A549 (cell line): ENCODE data around the gene SMARCA1. TPM values are rescaled to one million over a fixed set of nuclear protein-coding genes. Genes with fewer than 3 reads are reported as not detected.

Experiments used
- ATAC-seq, 2 experiments: fragments of 200-7000 bp in 1 of 2; fragments of >200 bp in 1 of 2; cut with Nextera tagmentation in 1 of 2; cut with Tn5 transposase in 1 of 2; 3 replicates each; pipeline versions ENCODE4 v1.8.0 to v1.9.1; 2018 to 2020; ENCODE audit warnings: mild to moderate bottlenecking in 1 of 2, moderate library complexity in 1 of 2
- CTCF ChIA-PET: fragments of 300-600 bp; sonication (Branson Sonifier 250); formaldehyde crosslinking; extraction: SDS; loops from one replicate; lab custom pipeline; 2021; ENCODE audit warnings: antibody characterized with exemption, inconsistent platforms; lab: Yijun Ruan, JAX
- POLR2A ChIA-PET: fragments of 350-600 bp; formaldehyde crosslinking; extraction: SDS; loops from one replicate; lab custom pipeline; 2021; ENCODE audit warnings: antibody characterized with exemption, inconsistent platforms; lab: Yijun Ruan, JAX
- DNase-seq, 2 experiments: peaks; one replicate each; pipeline versions ENCODE4 v3.0.0 to v3.0.0-alpha.2; 2011 to 2016; ENCODE audit warnings: low read depth in 1 of 2, low spot score in 1 of 2
- FAIRE-seq: peaks from 2 replicates; lab custom pipeline; 2011; peaks lifted over from hg19 to GRCh38; lab: Jason Lieb, UNC
- H3K27ac ChIP-seq, 2 experiments: fragments of >200 bp; sonication (Bioruptor Twin); formaldehyde crosslinking; 3 replicates each; pipeline ENCODE4 v1.5.1; 2016 to 2017
- H3K4me1 ChIP-seq: fragments of >200 bp; sonication (Bioruptor Twin); formaldehyde crosslinking; 3 replicates; pipeline ENCODE4 v1.6.1; 2016
- H3K4me2 ChIP-seq: fragments of >200 bp; sonication (Bioruptor Twin); formaldehyde crosslinking; 3 replicates; pipeline ENCODE4 v1.6.1; 2016
- H3K4me3 ChIP-seq: fragments of >200 bp; sonication (Bioruptor Twin); formaldehyde crosslinking; 3 replicates; pipeline ENCODE4 v1.5.1; 2016
- H3K9me3 ChIP-seq: fragments of >200 bp; sonication (Bioruptor Twin); formaldehyde crosslinking; 3 replicates; pipeline ENCODE4 v1.6.1; 2016
- BCL3 ChIP-seq: fragments of >200 bp; sonication (Bioruptor Twin); formaldehyde crosslinking; IDR thresholded peaks from 3 replicates; pipeline ENCODE4 v1.6.1; 2016
- CTCF ChIP-seq: fragments of >200 bp; sonication (Bioruptor Twin); formaldehyde crosslinking; IDR thresholded peaks from 3 replicates; pipeline ENCODE4 v1.5.1; 2016
- EHMT2 ChIP-seq: fragments of 200-600 bp; sonication (generic); IDR thresholded peaks from 2 replicates; pipeline ENCODE4 v1.6.1; 2016; ENCODE audit warnings: antibody characterized with exemption, low read depth, mild to moderate bottlenecking, moderate library complexity
- EP300 ChIP-seq, 2 experiments: fragments of >200 bp; sonication (Bioruptor Twin); formaldehyde crosslinking; IDR thresholded peaks; 2 replicates in 1 of 2; 3 replicates in 1 of 2; pipeline ENCODE4 v1.6.1; 2016 to 2017
- FOSB ChIP-seq: fragments of 250-450 bp; sonication (Bioruptor Pico); IDR thresholded peaks from 2 replicates; pipeline ENCODE4 v1.5.0; 2020; ENCODE audit warnings: mild to moderate bottlenecking, moderate library complexity
- FOXS1 ChIP-seq: fragments of 250-450 bp; sonication (Bioruptor Pico); IDR thresholded peaks from 2 replicates; pipeline ENCODE4 v1.5.0; 2020; ENCODE audit warnings: mild to moderate bottlenecking, moderate library complexity
- JUNB ChIP-seq: fragments of >200 bp; sonication (Bioruptor Twin); formaldehyde crosslinking; IDR thresholded peaks from 2 replicates; pipeline ENCODE4 v1.6.1; 2016
- KDM5A ChIP-seq: fragments of 200-600 bp; sonication (generic); IDR thresholded peaks from 2 replicates; pipeline ENCODE4 v1.6.1; 2016; ENCODE audit warnings: antibody characterized with exemption, mild to moderate bottlenecking
- MAX ChIP-seq: IDR thresholded peaks from 2 replicates; pipeline ENCODE4 v1.6.1; 2012
- PHF8 ChIP-seq: fragments of 200-600 bp; sonication (generic); IDR thresholded peaks from 2 replicates; pipeline ENCODE4 v1.6.1; 2016; ENCODE audit warnings: low read depth, mild to moderate bottlenecking, antibody characterized with exemption, moderate library complexity, borderline replicate concordance
- RAD21 ChIP-seq, 2 experiments: fragments of >200 bp in 1 of 2; sonication (Bioruptor Twin) in 1 of 2; formaldehyde crosslinking in 1 of 2; IDR thresholded peaks in 1 of 2; conservative IDR thresholded peaks in 1 of 2; 2 replicates in 1 of 2; 3 replicates in 1 of 2; pipeline ENCODE4 v1.6.1; 2012 to 2018; ENCODE audit warnings: inconsistent platforms in 1 of 2
- RCOR1 ChIP-seq: fragments of 150-350 bp; IDR thresholded peaks from 2 replicates; pipeline ENCODE4 v1.6.1; 2014; ENCODE audit warnings: antibody characterized with exemption, low read length, low read depth
- REST ChIP-seq: fragments of 200-600 bp; sonication (generic); IDR thresholded peaks from 2 replicates; pipeline ENCODE4 v1.6.1; 2016; ENCODE audit warnings: antibody characterized with exemption, mild to moderate bottlenecking, moderate library complexity
- TP53 ChIP-seq: fragments of 250-450 bp; sonication (Bioruptor Pico); IDR thresholded peaks from 2 replicates; pipeline ENCODE4 v1.5.0; 2021; ENCODE audit warnings: mild to moderate bottlenecking, moderate library complexity
- ZC3H11A ChIP-seq: fragments of 450-650 bp; IDR thresholded peaks from 2 replicates; pipeline ENCODE4 v1.6.1; 2014; ENCODE audit warnings: antibody characterized with exemption, mild to moderate bottlenecking
- ZFP36 ChIP-seq: fragments of 450-650 bp; IDR thresholded peaks from 2 replicates; pipeline ENCODE4 v1.6.1; 2014; ENCODE audit warnings: borderline replicate concordance; ENCODE audit not compliant: partially characterized antibody
- WGBS: methylation state at CpG from one replicate; pipeline ENCODE4 v1.1.6; 2017; ENCODE audit errors: missing lambda C conversion rate; 5-methylcytosine and 5-hydroxymethylcytosine counted together
- polyA plus RNA-seq, 4 experiments: library from polyadenylated mRNA; depleted of rRNA in 3 of 4; stranded (reverse); fragments of >200 nt; fragmentation: RNase III in 1 of 4; extraction: RNeasy Plus Mini Kit Qiagen cat#74134 plus additional on column Dnase treatment in 1 of 4; gene quantifications; 2 replicates in 3 of 4; 3 replicates in 1 of 4; pipeline ENCODE4 v1.2.3, GENCODE V29; 2011 to 2017

The SMARCA1 gene
- polyA plus RNA-seq, 2 of the 4 experiments (the other 2 are of a cell fraction), result 72.4 to 77.2 TPM

- TF ChIP-seq CTCF (no peak), BCL3 (no peak), EHMT2 (no peak)
These were observed 27.4 kb downstream of the SMARCA1 start (continued) for GRCh38 chrX:129495900-129496299.

GRCh38 chrX:129494887-129495286, 28.4 kb downstream of the SMARCA1 start:
- FAIRE-seq, result no peak
- no peak for ATAC-seq
- DNase-seq, result no peak
- Histone ChIP-seq H3K4me3 (no peak overlapping the region), H3K4me1 (peaks cover 17% of the 10 kb centered on the region), H3K4me2 (no peak overlapping the region), H3K27ac (no peak overlapping the region), H3K9me3 (no peaks in the 10 kb centered on the region)
- WGBS, result 83% methylated on average over 2 of the region's 2 CpGs
- TF ChIP-seq RCOR1 (no peak), TP53 (CRISPR knock-in tag) (no peak)
- CTCF ChIA-PET, result no interaction called here
- POLR2A ChIA-PET, result no interaction called here

GRCh38 chrX:129493643-129494042, 29.6 kb downstream of the SMARCA1 start:
- H3K4me1 ChIP-seq, result peaks cover 17% of the 10 kb centered on the region
- no peak for ATAC-seq
- H3K4me2 ChIP-seq, result no peak overlapping the region
- H3K4me3 ChIP-seq, result no peak overlapping the region
- no peak for DNase-seq
- ChIA-PET CTCF (no interaction called here), POLR2A (no interaction called here)
- no peak overlapping the region for H3K27ac ChIP-seq
- WGBS, result 63% methylated on average over 4 of the region's 4 CpGs
- TF ChIP-seq MAX (no peak), BCL3 (no peak), JUNB (no peak), FOSB (CRISPR knock-in tag) (no peak), REST (no peak), PHF8 (no peak), KDM5A (no peak), FOXS1 (CRISPR knock-in tag) (no peak), EP300 (IDR thresholded peaks at IDR 0.05) (no peak), ZC3H11A (no peak), TP53 (CRISPR knock-in tag) (no peak), ZFP36 (no peak), RAD21 (conservative IDR thresholded peaks at IDR 0.05 in 1 of 2, IDR thresholded peaks at IDR 0.05 in 1 of 2) (no peak)
- no peak for FAIRE-seq
- H3K9me3 ChIP-seq, result no peaks in the 10 kb centered on the region
